ENCODE data around the gene ETS2.

Gene ETS2

GRCh38 chr21:38793926-38794713 is 11.6 kb upstream of the ETS2 start:
- H3K9me3 ChIP-seq (ENCODE audit: control insufficient read depth, insufficient read depth, low read length) = no peaks in the 10 kb centered on the region
- no peaks in the 10 kb centered on the region for H3K4me1 ChIP-seq (ENCODE audit: control insufficient read depth, insufficient read depth, low read length)
- H3K27ac ChIP-seq (ENCODE audit: low read depth, low read length) = no peak overlapping the region
- H3K4me3 ChIP-seq (ENCODE audit: low read depth, low read length) = no peak overlapping the region
- no peak overlapping the region for H3K9ac ChIP-seq (ENCODE audit: low read depth, low read length)
- H3K27me3 ChIP-seq (ENCODE audit: control insufficient read depth, insufficient read depth, low read length) = no peaks in the 10 kb centered on the region
- H3K36me3 ChIP-seq (ENCODE audit: control insufficient read depth, insufficient read depth, low read length) = no peaks in the 10 kb centered on the region

DNA sequence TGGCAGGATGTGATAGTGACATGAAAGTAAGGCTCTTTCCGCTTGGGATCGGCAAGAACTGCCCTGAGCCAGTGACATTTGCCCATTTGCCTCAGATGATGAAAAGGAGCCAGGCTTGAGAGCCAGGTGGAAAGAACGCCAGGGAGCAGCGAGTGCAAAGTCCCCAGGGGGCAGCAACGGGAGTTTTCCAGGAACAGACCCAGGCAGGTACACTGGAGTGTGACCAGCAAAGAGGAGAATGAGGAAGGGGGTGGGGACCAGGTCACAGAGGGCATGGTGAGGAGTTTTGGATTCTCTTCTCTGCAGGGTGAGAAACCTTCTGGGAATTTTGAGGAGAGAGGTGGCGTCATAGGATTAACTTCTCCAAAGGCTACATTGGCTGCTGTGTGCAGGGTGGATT is 10.8 kb upstream of the ETS2 start:
- Histone ChIP-seq H3K36me3 (ENCODE audit: control insufficient read depth, insufficient read depth, low read length) (no peaks in the 10 kb centered on the region), H3K9me3 (ENCODE audit: control insufficient read depth, insufficient read depth, low read length) (no peaks in the 10 kb centered on the region), H3K9ac (ENCODE audit: low read depth, low read length) (no peak overlapping the region), H3K4me1 (ENCODE audit: control insufficient read depth, insufficient read depth, low read length) (no peaks in the 10 kb centered on the region), H3K27ac (ENCODE audit: low read depth, low read length) (no peak overlapping the region), H3K27me3 (ENCODE audit: control insufficient read depth, insufficient read depth, low read length) (no peaks in the 10 kb centered on the region), H3K4me3 (ENCODE audit: low read depth, low read length) (no peak overlapping the region)

- Histone ChIP-seq H3K4me3 (ENCODE audit: low read depth, low read length) (no peak overlapping the region), H3K27ac (ENCODE audit: low read depth, low read length) (no peak overlapping the region), H3K4me1 (ENCODE audit: control insufficient read depth, insufficient read depth, low read length) (no peaks in the 10 kb centered on the region), H3K27me3 (ENCODE audit: control insufficient read depth, insufficient read depth, low read length) (no peaks in the 10 kb centered on the region), H3K9ac (ENCODE audit: low read depth, low read length) (no peak overlapping the region), H3K36me3 (ENCODE audit: control insufficient read depth, insufficient read depth, low read length) (no peaks in the 10 kb centered on the region), H3K9me3 (ENCODE audit: control insufficient read depth, insufficient read depth, low read length) (no peaks in the 10 kb centered on the region)
These were observed 10.3 kb upstream of the ETS2 start for GRCh38 chr21:38795475-38795874.

DNA sequence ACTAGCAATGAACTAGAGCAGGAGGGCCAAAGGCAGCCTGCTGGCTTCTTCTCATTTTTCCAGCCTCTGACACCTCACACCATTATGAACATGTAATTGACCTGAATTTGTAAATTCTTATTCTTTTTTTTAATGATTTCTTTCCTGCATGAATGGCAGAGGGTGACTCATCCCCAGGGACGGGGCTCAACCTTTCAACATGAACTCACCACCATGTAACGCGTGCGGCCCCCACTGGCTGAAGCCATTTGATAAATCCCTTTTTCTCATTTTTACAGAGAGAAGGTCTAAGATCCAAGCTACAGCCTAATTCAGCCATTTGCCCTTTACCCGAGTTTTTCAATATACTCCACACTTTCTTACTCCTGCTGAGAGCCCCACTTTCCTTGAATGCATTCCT is 9.3 kb upstream of the ETS2 start:
- Histone ChIP-seq H3K4me3 (ENCODE audit: low read depth, low read length) (no peak overlapping the region), H3K4me1 (ENCODE audit: control insufficient read depth, insufficient read depth, low read length) (no peaks in the 10 kb centered on the region), H3K36me3 (ENCODE audit: control insufficient read depth, insufficient read depth, low read length) (no peaks in the 10 kb centered on the region), H3K27me3 (ENCODE audit: control insufficient read depth, insufficient read depth, low read length) (no peaks in the 10 kb centered on the region), H3K9ac (ENCODE audit: low read depth, low read length) (no peak overlapping the region), H3K9me3 (ENCODE audit: control insufficient read depth, insufficient read depth, low read length) (no peaks in the 10 kb centered on the region), H3K27ac (ENCODE audit: low read depth, low read length) (no peak overlapping the region)

- Histone ChIP-seq H3K9me3 (ENCODE audit: control insufficient read depth, insufficient read depth, low read length) (no peaks in the 10 kb centered on the region), H3K4me3 (ENCODE audit: low read depth, low read length) (no peak overlapping the region), H3K4me1 (ENCODE audit: control insufficient read depth, insufficient read depth, low read length) (no peaks in the 10 kb centered on the region), H3K27me3 (ENCODE audit: control insufficient read depth, insufficient read depth, low read length) (no peaks in the 10 kb centered on the region), H3K36me3 (ENCODE audit: control insufficient read depth, insufficient read depth, low read length) (no peaks in the 10 kb centered on the region), H3K27ac (ENCODE audit: low read depth, low read length) (peak overlapping the region; percentile 40), H3K9ac (ENCODE audit: low read depth, low read length) (no peak overlapping the region)
These were observed 8.3 kb upstream of the ETS2 start for GRCh38 chr21:38797470-38797869.

GRCh38 chr21:38798081-38798480 is 7.6 kb upstream of the ETS2 start:
- no peak overlapping the region for H3K4me3 ChIP-seq (ENCODE audit: low read depth, low read length)
- H3K9ac ChIP-seq (ENCODE audit: low read depth, low read length) = no peak overlapping the region
- H3K27me3 ChIP-seq (ENCODE audit: control insufficient read depth, insufficient read depth, low read length) = no peaks in the 10 kb centered on the region
- no peaks in the 10 kb centered on the region for H3K9me3 ChIP-seq (ENCODE audit: control insufficient read depth, insufficient read depth, low read length)
- H3K27ac ChIP-seq (ENCODE audit: low read depth, low read length) = no peak overlapping the region
- no peaks in the 10 kb centered on the region for H3K4me1 ChIP-seq (ENCODE audit: control insufficient read depth, insufficient read depth, low read length)
- no peaks in the 10 kb centered on the region for H3K36me3 ChIP-seq (ENCODE audit: control insufficient read depth, insufficient read depth, low read length)

- Histone ChIP-seq H3K27ac (ENCODE audit: low read depth, low read length) (no peak overlapping the region), H3K4me3 (ENCODE audit: low read depth, low read length) (no peak overlapping the region)
These were observed 7.2 kb upstream of the ETS2 start for GRCh38 chr21:38798481-38798882.

GRCh38 chr21:38800046-38800758 is 5.5 kb upstream of the ETS2 start:
- Histone ChIP-seq H3K9ac (ENCODE audit: low read depth, low read length) (no peak overlapping the region), H3K36me3 (ENCODE audit: control insufficient read depth, insufficient read depth, low read length) (no peaks in the 10 kb centered on the region), H3K9me3 (ENCODE audit: control insufficient read depth, insufficient read depth, low read length) (no peaks in the 10 kb centered on the region), H3K4me3 (ENCODE audit: low read depth, low read length) (no peak overlapping the region), H3K4me1 (ENCODE audit: control insufficient read depth, insufficient read depth, low read length) (peaks cover 5% of the 10 kb centered on the region), H3K27me3 (ENCODE audit: control insufficient read depth, insufficient read depth, low read length) (peaks cover 9% of the 10 kb centered on the region), H3K27ac (ENCODE audit: low read depth, low read length) (no peak overlapping the region)

More at GRCh38 chr21:38798481-38798882, 7.2 kb upstream of the ETS2 start:
- no peaks in the 10 kb centered on the region for H3K36me3 ChIP-seq (ENCODE audit: control insufficient read depth, insufficient read depth, low read length)
- no peaks in the 10 kb centered on the region for H3K27me3 ChIP-seq (ENCODE audit: control insufficient read depth, insufficient read depth, low read length)
- H3K9ac ChIP-seq (ENCODE audit: low read depth, low read length) = no peak overlapping the region
- H3K9me3 ChIP-seq (ENCODE audit: control insufficient read depth, insufficient read depth, low read length) = no peaks in the 10 kb centered on the region
- H3K4me1 ChIP-seq (ENCODE audit: control insufficient read depth, insufficient read depth, low read length) = no peaks in the 10 kb centered on the region

DNA sequence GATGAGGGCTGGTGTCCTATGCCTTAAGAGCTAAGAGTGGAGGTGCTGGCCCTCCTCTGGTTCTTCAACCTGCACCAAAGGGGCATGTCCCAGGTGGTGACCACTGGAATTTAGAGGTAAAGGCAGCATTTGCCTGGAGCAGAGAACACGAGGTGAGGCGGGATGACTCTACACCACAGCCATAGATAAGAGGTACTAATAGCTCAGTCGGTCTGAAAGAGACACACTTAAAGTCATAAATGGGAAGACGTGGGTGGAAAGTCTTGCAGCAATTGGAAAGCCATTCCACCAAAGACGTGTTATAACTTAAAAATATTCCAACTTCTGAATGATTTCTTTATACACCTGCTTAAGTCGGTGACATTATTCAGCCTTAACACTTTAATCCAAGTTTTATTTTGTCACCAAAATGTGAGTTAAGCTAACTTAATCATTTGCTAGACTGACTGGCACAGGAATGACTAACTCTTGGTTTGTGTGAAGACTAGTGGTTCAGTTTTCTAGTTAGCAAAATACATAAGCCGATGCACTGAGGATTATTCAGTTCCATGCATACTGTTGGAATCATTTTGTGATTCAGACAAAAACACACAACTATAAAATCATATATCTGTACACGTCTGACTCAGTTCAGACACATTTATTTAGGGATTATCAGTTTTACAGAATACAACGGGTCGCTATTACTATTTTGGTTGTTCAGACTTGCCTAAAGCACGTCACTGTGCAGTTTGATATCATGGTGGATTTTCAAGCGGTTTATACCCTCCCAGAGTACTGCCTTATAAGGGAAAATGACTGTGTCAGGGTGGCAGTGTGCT is 4.6 kb upstream of the ETS2 start:
- peaks cover 5% of the 10 kb centered on the region for H3K4me1 ChIP-seq (ENCODE audit: control insufficient read depth, insufficient read depth, low read length)
- H3K9ac ChIP-seq (ENCODE audit: low read depth, low read length) = no peak overlapping the region
- H3K36me3 ChIP-seq (ENCODE audit: control insufficient read depth, insufficient read depth, low read length) = no peaks in the 10 kb centered on the region
- H3K27me3 ChIP-seq (ENCODE audit: control insufficient read depth, insufficient read depth, low read length) = peaks cover 9% of the 10 kb centered on the region
- H3K4me3 ChIP-seq (ENCODE audit: low read depth, low read length) = no peak overlapping the region
- no peak overlapping the region for H3K27ac ChIP-seq (ENCODE audit: low read depth, low read length)
- H3K9me3 ChIP-seq (ENCODE audit: control insufficient read depth, insufficient read depth, low read length) = no peaks in the 10 kb centered on the region

GRCh38 chr21:38802050-38803026 is 3.4 kb upstream of the ETS2 start:
- peaks cover 7% of the 10 kb centered on the region for H3K4me1 ChIP-seq (ENCODE audit: control insufficient read depth, insufficient read depth, low read length)
- peaks cover 9% of the 10 kb centered on the region for H3K27me3 ChIP-seq (ENCODE audit: control insufficient read depth, insufficient read depth, low read length)
- no peaks in the 10 kb centered on the region for H3K9me3 ChIP-seq (ENCODE audit: control insufficient read depth, insufficient read depth, low read length)
- H3K4me3 ChIP-seq (ENCODE audit: low read depth, low read length) = no peak overlapping the region
- no peak overlapping the region for H3K9ac ChIP-seq (ENCODE audit: low read depth, low read length)
- H3K27ac ChIP-seq (ENCODE audit: low read depth, low read length) = no peak overlapping the region
- H3K36me3 ChIP-seq (ENCODE audit: control insufficient read depth, insufficient read depth, low read length) = no peaks in the 10 kb centered on the region

All from HUES48 (cell line).